ENCODE results near the gene SH3RF2. TPM values are rescaled to one million over a fixed set of nuclear protein-coding genes. Genes with fewer than 3 reads are reported as not detected.

The SH3RF2 gene
- total RNA-seq, 2 experiments from 2014 or later = 0.38 to 0.48 TPM

DNA sequence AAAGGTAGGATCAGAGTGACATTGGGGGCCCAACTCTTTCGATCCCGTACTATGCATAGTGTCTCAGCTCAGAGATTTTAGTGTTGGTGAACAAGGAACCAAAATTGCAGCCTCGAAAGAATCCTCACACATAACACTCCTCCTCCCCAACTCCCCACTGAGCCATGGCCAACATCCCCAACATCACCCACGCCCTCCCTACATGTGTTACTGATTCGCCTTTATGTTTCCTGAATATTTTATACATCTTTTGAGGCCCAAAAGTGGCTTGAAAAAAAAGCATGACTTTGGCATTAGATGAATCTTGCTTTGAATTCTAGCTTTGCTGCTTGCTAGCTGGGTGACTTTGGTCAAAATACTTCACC is 123.8 kb downstream of the SH3RF2 start:
- H3K36me3 Mint-ChIP-seq (ENCODE audit: low read depth) = no peaks in the 10 kb centered on the region
- CTCF ChIA-PET = no interaction called here
- no peaks in the 10 kb centered on the region for H3K9me3 Mint-ChIP-seq
- DNase-seq = no peak
- no peaks in the 10 kb centered on the region for H3K4me1 Mint-ChIP-seq
- peaks cover 16% of the 10 kb centered on the region for H3K27me3 Mint-ChIP-seq
- POLR2A ChIA-PET = no interaction called here
- no peak overlapping the region for H3K27ac Mint-ChIP-seq
- H3K4me3 Mint-ChIP-seq = no peak overlapping the region

GRCh38 chr5:146066968-146067367 is 130.6 kb downstream of the SH3RF2 start:
- H3K4me3 Mint-ChIP-seq = no peak overlapping the region
- H3K4me1 Mint-ChIP-seq = no peaks in the 10 kb centered on the region
- POLR2A ChIA-PET = no interaction called here
- H3K9me3 Mint-ChIP-seq = no peaks in the 10 kb centered on the region
- H3K36me3 Mint-ChIP-seq (ENCODE audit: low read depth) = no peaks in the 10 kb centered on the region
- no peak overlapping the region for H3K27ac Mint-ChIP-seq
- CTCF ChIA-PET = interaction anchor here (0.6 kb wide), 1 partner anchor 35 kb away, joined by 4 read pairs; no protein-coding TSS in a partner anchor
- no peak for DNase-seq
- H3K27me3 Mint-ChIP-seq = no peaks in the 10 kb centered on the region

GRCh38 chr5:146068206-146068605 is 131.8 kb downstream of the SH3RF2 start:
- no peaks in the 10 kb centered on the region for H3K27me3 Mint-ChIP-seq
- CTCF ChIA-PET = interaction anchor here (1.3 kb wide), 1 partner anchor 62 kb away, joined by 3 read pairs; no protein-coding TSS in a partner anchor

DNA sequence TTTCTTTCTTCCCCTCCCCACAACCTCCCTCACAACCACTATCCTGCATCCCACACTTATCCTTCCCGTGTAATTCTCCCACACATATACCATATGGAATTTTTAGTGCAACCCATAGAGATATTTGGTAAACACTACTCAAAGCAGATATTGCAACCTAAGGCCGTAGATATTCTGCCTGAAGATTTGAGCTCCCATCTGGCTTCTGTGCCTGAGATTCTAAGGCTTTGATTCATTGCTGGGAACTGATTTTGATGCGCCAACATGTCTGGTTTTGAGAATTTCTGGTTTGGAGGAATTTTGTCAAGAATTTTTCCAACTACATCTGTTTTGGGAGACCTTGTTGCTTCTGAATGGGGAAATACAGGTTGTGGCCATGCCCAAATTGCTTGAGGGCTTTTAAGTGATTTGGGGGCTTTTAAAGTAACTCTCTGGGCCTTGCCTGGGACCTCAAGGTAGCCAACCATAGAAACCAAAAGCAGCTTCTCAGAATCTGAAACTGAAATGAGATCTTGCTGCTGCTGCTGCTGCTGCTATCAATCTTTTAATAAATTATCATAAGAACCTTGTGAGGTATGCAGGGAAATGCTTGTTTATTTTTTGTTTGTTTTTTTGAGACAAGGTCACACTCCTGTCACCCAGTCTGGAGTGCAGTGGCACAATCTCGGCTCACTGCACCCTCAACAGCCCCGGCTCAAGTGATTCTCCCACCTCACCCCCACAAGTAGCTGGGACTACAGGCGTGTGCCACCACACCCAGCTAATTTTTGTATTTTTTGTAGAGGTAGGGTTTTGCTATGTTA is 132.8 kb downstream of the SH3RF2 start:
- ChIA-PET CTCF (no interaction called here), POLR2A (no interaction called here)
- no peaks in the 10 kb centered on the region for H3K4me1 Mint-ChIP-seq
- no peaks in the 10 kb centered on the region for H3K27me3 Mint-ChIP-seq
- H3K4me3 Mint-ChIP-seq = no peak overlapping the region
- H3K36me3 Mint-ChIP-seq (ENCODE audit: low read depth) = no peaks in the 10 kb centered on the region
- no peaks in the 10 kb centered on the region for H3K9me3 Mint-ChIP-seq
- no peak for DNase-seq
- H3K27ac Mint-ChIP-seq = no peak overlapping the region

More at GRCh38 chr5:146068206-146068605, 131.8 kb downstream of the SH3RF2 start:
- Mint-ChIP-seq H3K9me3 (no peaks in the 10 kb centered on the region), H3K4me1 (no peaks in the 10 kb centered on the region), H3K4me3 (no peak overlapping the region), H3K36me3 (ENCODE audit: low read depth) (no peaks in the 10 kb centered on the region), H3K27ac (no peak overlapping the region)
- POLR2A ChIA-PET = no interaction called here
- DNase-seq = no peak

DNA sequence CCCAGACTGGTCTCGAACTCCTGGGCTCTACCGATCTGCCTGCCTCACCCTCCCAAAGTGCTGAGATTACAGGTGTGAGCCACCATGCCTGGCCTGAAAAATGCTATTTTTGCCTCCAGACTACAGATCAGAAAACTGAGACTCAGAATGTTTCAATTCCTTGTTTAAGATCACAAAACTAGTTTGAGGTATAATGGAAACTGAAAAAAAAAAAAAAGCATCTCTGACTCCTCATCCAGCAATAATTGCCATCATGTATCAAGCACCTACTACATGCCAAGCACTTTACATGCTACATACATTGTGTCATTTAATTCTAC is 133.4 kb downstream of the SH3RF2 start:
- H3K4me1 Mint-ChIP-seq = no peaks in the 10 kb centered on the region
- POLR2A ChIA-PET = no interaction called here
- H3K27me3 Mint-ChIP-seq = no peaks in the 10 kb centered on the region
- no peak overlapping the region for H3K4me3 Mint-ChIP-seq
- no peaks in the 10 kb centered on the region for H3K9me3 Mint-ChIP-seq
- H3K27ac Mint-ChIP-seq = no peak overlapping the region
- no peaks in the 10 kb centered on the region for H3K36me3 Mint-ChIP-seq (ENCODE audit: low read depth)
- CTCF ChIA-PET = no interaction called here
- no peak for DNase-seq

DNA sequence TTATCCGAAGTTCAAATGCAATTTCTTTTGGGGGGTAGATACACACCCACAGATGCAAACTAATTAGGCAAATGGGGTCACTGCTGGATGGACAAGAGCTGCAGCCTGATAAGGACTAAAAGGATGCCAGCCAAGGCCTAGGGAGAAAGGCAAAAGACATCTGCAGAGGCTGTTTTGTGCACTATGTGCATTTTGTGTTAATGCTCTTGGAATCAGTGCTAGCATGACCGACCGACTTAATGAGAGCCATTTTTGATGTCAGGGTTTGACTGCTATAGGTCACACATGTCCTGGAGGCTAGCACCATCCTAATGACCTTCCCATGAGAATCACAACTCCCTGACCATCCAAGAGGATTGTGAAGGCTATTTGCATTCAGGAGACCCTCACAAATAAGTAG is 134.4 kb downstream of the SH3RF2 start:
- ChIA-PET CTCF (no interaction called here), POLR2A (no interaction called here)
- Mint-ChIP-seq H3K4me1 (no peaks in the 10 kb centered on the region), H3K4me3 (no peak overlapping the region), H3K9me3 (no peaks in the 10 kb centered on the region), H3K36me3 (ENCODE audit: low read depth) (no peaks in the 10 kb centered on the region), H3K27me3 (no peaks in the 10 kb centered on the region), H3K27ac (no peak overlapping the region)
- no peak for DNase-seq

GRCh38 chr5:146071171-146071570 is 134.8 kb downstream of the SH3RF2 start:
- H3K4me1 Mint-ChIP-seq = no peaks in the 10 kb centered on the region
- no peaks in the 10 kb centered on the region for H3K36me3 Mint-ChIP-seq (ENCODE audit: low read depth)
- POLR2A ChIA-PET = no interaction called here
- H3K9me3 Mint-ChIP-seq = no peaks in the 10 kb centered on the region
- no peak overlapping the region for H3K4me3 Mint-ChIP-seq
- no peak for DNase-seq
- no peak overlapping the region for H3K27ac Mint-ChIP-seq
- no peaks in the 10 kb centered on the region for H3K27me3 Mint-ChIP-seq
- CTCF ChIA-PET = no interaction called here

DNA sequence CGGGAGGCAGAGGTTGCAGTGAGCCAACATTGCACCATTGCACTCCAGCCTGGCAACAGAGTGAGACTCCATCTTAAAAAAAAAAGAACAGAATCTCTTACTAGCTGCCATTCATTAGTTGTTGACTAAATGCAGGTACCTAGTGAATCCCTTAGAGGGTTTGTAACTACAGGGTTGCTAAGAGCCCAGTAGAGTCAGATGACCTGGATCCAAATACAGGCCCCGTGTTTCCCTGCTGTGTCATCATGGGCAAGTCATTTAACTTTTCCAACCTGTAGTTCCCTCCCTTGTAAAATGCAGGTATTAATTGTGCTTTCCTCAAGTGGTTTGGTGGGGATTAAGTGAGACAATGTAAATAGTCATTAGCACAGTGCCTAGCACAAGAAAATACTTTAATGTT is 136.2 kb downstream of the SH3RF2 start:
- ChIA-PET CTCF (no interaction called here), POLR2A (no interaction called here)
- H3K27ac Mint-ChIP-seq = no peak overlapping the region

GRCh38 chr5:146073239-146073900 is 137.0 kb downstream of the SH3RF2 start:
- ChIA-PET CTCF (no interaction called here), POLR2A (no interaction called here)
- H3K9me3 Mint-ChIP-seq = no peaks in the 10 kb centered on the region
- no peak overlapping the region for H3K4me3 Mint-ChIP-seq
- H3K4me1 Mint-ChIP-seq = peaks cover 4% of the 10 kb centered on the region
- H3K27ac Mint-ChIP-seq = no peak overlapping the region
- peaks cover 9% of the 10 kb centered on the region for H3K27me3 Mint-ChIP-seq
- no peak for DNase-seq
- no peaks in the 10 kb centered on the region for H3K36me3 Mint-ChIP-seq (ENCODE audit: low read depth)

More for the DNA sequence above, 136.2 kb downstream of the SH3RF2 start:
- peaks cover 2% of the 10 kb centered on the region for H3K4me1 Mint-ChIP-seq
- peaks cover 5% of the 10 kb centered on the region for H3K27me3 Mint-ChIP-seq
- no peak overlapping the region for H3K4me3 Mint-ChIP-seq
- H3K36me3 Mint-ChIP-seq (ENCODE audit: low read depth) = no peaks in the 10 kb centered on the region
- no peaks in the 10 kb centered on the region for H3K9me3 Mint-ChIP-seq
- DNase-seq = no peak

DNA sequence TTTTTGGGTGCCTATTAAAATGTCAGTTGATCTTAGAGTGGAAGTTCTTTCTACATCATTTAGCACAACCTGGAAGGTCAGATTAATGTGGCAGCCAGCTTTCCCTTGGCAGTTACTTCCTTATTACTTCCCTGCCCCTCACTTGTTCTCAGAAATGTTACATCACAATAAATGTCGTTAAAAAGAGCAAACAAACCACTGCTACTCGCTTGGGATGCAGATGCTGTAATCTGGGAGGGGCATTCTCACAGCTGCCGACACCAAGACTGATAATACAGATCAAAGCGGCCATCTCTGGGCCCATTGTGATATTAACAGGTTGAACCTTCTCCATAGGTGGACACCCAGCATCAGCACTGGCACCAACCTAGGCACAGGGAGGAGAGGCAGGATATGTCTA is 139.7 kb downstream of the SH3RF2 start:
- peaks cover 24% of the 10 kb centered on the region for H3K4me1 Mint-ChIP-seq
- POLR2A ChIA-PET = no interaction called here
- H3K9me3 Mint-ChIP-seq = no peaks in the 10 kb centered on the region
- no peak overlapping the region for H3K4me3 Mint-ChIP-seq
- no peak overlapping the region for H3K27ac Mint-ChIP-seq
- CTCF ChIA-PET = interaction anchor here (0.6 kb wide), 1 partner anchor 29 kb away, joined by 4 read pairs; the partner anchor contains the start of gene PLAC8L1
- peaks cover 18% of the 10 kb centered on the region for H3K27me3 Mint-ChIP-seq
- no peak for DNase-seq
- H3K36me3 Mint-ChIP-seq (ENCODE audit: low read depth) = no peaks in the 10 kb centered on the region

- Mint-ChIP-seq H3K4me1 (peaks cover 25% of the 10 kb centered on the region), H3K4me3 (no peak overlapping the region), H3K36me3 (ENCODE audit: low read depth) (no peaks in the 10 kb centered on the region), H3K27me3 (peaks cover 18% of the 10 kb centered on the region), H3K9me3 (no peaks in the 10 kb centered on the region), H3K27ac (no peak overlapping the region)
- ChIA-PET CTCF (no interaction called here), POLR2A (no interaction called here)
- DNase-seq = no peak
Observed at GRCh38 chr5:146076455-146076854, 140.1 kb downstream of the SH3RF2 start.

DNA sequence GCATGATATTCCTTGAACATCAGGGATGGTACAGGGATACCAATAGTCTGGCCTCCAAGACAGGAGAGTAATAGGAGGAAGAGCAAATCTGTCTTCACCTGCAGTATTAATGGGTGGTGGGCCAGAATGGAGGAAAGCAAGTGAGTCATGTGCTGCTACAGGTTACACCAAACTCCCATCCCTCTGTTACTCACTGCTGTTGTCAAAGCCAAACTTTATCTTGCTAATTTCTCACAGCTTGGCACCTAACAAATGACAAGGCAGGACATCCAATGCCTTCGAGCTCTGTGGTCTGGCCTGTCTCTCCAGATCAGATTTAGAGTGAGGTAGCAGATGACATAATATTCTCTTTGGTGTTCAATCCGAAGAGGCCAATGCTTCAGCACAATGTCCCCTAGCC is 142.2 kb downstream of the SH3RF2 start:
- H3K27ac Mint-ChIP-seq = no peak overlapping the region
- no peak for DNase-seq
- H3K27me3 Mint-ChIP-seq = peaks cover 18% of the 10 kb centered on the region
- H3K36me3 Mint-ChIP-seq (ENCODE audit: low read depth) = no peaks in the 10 kb centered on the region
- no peak overlapping the region for H3K4me3 Mint-ChIP-seq
- H3K9me3 Mint-ChIP-seq = no peaks in the 10 kb centered on the region
- POLR2A ChIA-PET = no interaction called here
- CTCF ChIA-PET = no interaction called here
- peaks cover 39% of the 10 kb centered on the region for H3K4me1 Mint-ChIP-seq

DNA sequence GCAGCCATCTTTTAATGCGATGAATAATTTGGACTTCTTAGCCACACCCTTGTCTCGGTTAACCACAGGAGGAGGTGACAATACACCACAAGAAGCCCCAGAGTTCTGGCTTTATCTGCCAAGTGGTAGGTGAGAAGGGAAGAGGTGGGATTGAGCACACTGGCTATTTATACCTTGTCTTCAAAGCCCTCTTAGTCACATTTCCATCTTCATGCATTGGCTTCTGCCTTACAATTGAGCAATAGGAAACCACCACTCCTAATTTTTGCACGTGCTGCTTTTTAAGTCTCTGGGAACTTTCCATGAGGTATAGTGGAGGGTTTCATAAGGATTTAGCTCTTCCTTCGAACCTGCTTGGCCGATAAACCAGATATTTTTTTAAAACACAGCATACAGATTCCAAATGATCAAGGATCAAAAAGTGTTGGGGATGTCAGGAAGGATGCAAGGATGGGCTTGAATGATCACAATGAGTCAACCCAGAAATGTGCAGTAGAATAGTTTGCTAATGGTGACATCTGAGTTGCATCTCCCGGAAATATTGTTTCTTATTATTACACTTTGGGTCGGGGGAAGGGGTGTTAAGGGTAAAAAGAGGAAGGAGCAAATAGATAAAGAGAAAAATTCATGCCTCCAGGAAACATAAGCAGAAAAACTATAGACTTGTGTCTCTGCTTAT is 143.5 kb downstream of the SH3RF2 start:
- ChIA-PET CTCF (no interaction called here), POLR2A (no interaction called here)
- DNase-seq = peak; percentile 43
- Mint-ChIP-seq H3K36me3 (ENCODE audit: low read depth) (no peaks in the 10 kb centered on the region), H3K9me3 (no peaks in the 10 kb centered on the region), H3K4me1 (peaks cover 39% of the 10 kb centered on the region), H3K27me3 (peaks cover 18% of the 10 kb centered on the region), H3K4me3 (no peak overlapping the region), H3K27ac (no peak overlapping the region)

GRCh38 chr5:146081556-146081955 is 145.2 kb downstream of the SH3RF2 start:
- Mint-ChIP-seq H3K27me3 (peaks cover 17% of the 10 kb centered on the region), H3K4me3 (no peak overlapping the region), H3K4me1 (peaks cover 39% of the 10 kb centered on the region), H3K27ac (no peak overlapping the region), H3K36me3 (ENCODE audit: low read depth) (no peaks in the 10 kb centered on the region), H3K9me3 (no peaks in the 10 kb centered on the region)
- POLR2A ChIA-PET = no interaction called here
- CTCF ChIA-PET = no interaction called here
- no peak for DNase-seq

Measured in activated CD4-positive, alpha-beta memory T cell treated with anti-CD3 and anti-CD28 coated beads, Interleukin-2, amount 10 ng/mL, durations not matched to agents 7 days and 5 days (primary cell).